Cardiac muscle cell (in vitro differentiated cells and primary cell): ENCODE measurements around the gene CKAP5. TPM values are rescaled to one million over a fixed set of nuclear protein-coding genes. Genes with fewer than 3 reads are reported as not detected.

Experiments used
- DNase-seq, 2 donors: peaks; one replicate each; pipeline versions ENCODE4 v3.0.0 to v3.0.0-alpha.2; 2010 to 2017; ENCODE audit warnings: low read depth in 1 of 2, low spot score in 1 of 2
- H3K27ac ChIP-seq: fragments of 200-600 bp; sonication (generic); 2 replicates; pipeline ENCODE4 v1.5.1; 2016
- H3K27me3 ChIP-seq: fragments of 200-600 bp; sonication (generic); 2 replicates; pipeline ENCODE4 v1.6.0; 2016; ENCODE audit warnings: control low read depth
- H3K36me3 ChIP-seq: fragments of 200-600 bp; sonication (generic); 2 replicates; pipeline ENCODE4 v1.5.1; 2016; ENCODE audit warnings: control low read depth
- H3K4me1 ChIP-seq: fragments of 200-600 bp; sonication (generic); 2 replicates; pipeline ENCODE4 v1.8.1; 2017; ENCODE audit warnings: low read depth, mild to moderate bottlenecking, mixed run types
- H3K4me3 ChIP-seq: fragments of 200-600 bp; sonication (generic); 2 replicates; pipeline ENCODE4 v1.5.1; 2016; ENCODE audit warnings: mild to moderate bottlenecking
- H3K9me3 ChIP-seq: fragments of 200-600 bp; sonication (generic); 2 replicates; pipeline ENCODE4 v1.5.1; 2017; ENCODE audit warnings: low read depth, mild to moderate bottlenecking, control low read depth
- polyA plus RNA-seq: library from polyadenylated mRNA; unstranded; fragments of >200 nt; fragmentation: Nextera tagmentation; extraction: Ambion mirVana; gene quantifications from 2 replicates; pipeline ENCODE4 v1.2.1, GENCODE V29; 2016
- total RNA-seq: library from RNA; depleted of rRNA; stranded (reverse); fragments of >200 nt; gene quantifications from 2 replicates; pipeline ENCODE4 v1.2.3, GENCODE V29; 2016
- TF ChIP-seq, protein P1 (sequence below): IDR thresholded peaks from 2 replicates; pipeline ENCODE4 v1.5.1; 2012; ENCODE audit warnings: low read depth, mild to moderate bottlenecking, low read length

Gene CKAP5
- total and polyA plus RNA-seq, 2 experiments from 2014 or later = 38.1 to 122 TPM

DNA sequence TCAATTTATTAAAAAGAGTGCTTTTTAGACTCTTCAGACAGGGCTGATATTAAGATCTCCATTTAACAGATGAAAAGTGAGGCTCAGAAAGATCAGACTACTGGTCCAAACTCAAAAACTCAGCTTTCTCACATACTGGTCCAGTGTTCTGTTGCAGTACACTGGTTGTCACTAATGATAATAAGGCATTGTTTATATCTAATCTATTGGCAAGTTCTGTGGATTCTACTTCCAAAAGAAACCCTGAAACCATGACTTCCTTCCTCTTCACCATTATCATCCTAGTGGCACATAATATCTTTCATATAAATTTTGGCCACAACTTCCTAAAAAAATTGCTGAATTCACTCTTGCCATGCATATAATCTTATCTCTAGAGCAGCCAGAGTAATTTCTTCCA lies 90.1 kb downstream of the CKAP5 start:
- peak in 1 of 2 donors; percentile 8 for DNase-seq
- H3K27me3 ChIP-seq = no peaks in the 10 kb centered on the region
- H3K4me3 ChIP-seq = no peak overlapping the region
- H3K36me3 ChIP-seq = peaks cover 84% of the 10 kb centered on the region
- H3K27ac ChIP-seq = no peak overlapping the region
- H3K4me1 ChIP-seq = no peaks in the 10 kb centered on the region
- H3K9me3 ChIP-seq = no peaks in the 10 kb centered on the region
- TF ChIP-seq, protein P1, sequence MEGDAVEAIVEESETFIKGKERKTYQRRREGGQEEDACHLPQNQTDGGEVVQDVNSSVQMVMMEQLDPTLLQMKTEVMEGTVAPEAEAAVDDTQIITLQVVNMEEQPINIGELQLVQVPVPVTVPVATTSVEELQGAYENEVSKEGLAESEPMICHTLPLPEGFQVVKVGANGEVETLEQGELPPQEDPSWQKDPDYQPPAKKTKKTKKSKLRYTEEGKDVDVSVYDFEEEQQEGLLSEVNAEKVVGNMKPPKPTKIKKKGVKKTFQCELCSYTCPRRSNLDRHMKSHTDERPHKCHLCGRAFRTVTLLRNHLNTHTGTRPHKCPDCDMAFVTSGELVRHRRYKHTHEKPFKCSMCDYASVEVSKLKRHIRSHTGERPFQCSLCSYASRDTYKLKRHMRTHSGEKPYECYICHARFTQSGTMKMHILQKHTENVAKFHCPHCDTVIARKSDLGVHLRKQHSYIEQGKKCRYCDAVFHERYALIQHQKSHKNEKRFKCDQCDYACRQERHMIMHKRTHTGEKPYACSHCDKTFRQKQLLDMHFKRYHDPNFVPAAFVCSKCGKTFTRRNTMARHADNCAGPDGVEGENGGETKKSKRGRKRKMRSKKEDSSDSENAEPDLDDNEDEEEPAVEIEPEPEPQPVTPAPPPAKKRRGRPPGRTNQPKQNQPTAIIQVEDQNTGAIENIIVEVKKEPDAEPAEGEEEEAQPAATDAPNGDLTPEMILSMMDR = no peak

DNA sequence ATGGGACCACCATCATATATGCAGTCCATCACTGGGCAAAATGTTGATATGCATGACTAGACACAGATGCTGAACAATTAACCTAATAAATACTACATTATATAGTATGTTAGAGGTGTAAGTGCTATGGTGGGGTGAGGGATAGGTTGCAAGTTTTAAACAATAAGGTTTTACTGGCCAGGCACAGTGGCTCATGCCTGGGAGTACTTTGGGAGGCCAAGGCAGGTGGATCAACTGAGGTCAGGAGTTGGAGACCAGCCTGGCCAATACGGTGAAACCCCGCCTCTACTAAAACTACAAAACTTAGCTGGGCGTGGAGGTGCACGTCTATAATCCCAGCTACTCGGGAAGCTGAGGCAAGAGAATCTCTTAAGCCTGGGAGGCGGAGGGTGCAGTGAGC lies 98.9 kb downstream of the CKAP5 start:
- H3K4me3 ChIP-seq = no peak overlapping the region
- H3K27ac ChIP-seq = no peak overlapping the region
- TF ChIP-seq, protein P1 = no peak
- DNase-seq = no peak
- H3K36me3 ChIP-seq = peaks cover 78% of the 10 kb centered on the region
- no peaks in the 10 kb centered on the region for H3K27me3 ChIP-seq
- no peaks in the 10 kb centered on the region for H3K4me1 ChIP-seq
- H3K9me3 ChIP-seq = no peaks in the 10 kb centered on the region

DNA sequence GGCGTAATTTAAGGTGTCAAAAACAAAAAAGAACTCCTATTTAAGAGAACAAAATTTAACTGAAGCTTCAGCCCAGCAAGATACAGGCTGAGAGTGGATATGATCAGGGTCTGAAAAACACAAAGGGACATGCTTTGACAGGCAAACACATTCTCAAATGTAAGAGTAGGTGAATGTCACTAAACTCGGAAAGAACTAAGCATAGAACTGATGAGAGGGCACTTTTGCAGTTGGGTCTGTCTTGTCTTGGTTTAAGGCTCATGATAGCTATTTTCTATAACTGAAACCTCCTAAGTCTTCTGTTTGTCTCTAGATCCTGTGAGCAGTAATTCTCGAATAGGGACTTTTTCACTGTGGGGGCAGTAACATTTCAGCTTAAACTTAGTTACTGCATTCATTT lies 100.1 kb downstream of the CKAP5 start:
- Histone ChIP-seq H3K27ac (no peak overlapping the region), H3K27me3 (no peaks in the 10 kb centered on the region), H3K4me3 (no peak overlapping the region), H3K36me3 (peaks cover 77% of the 10 kb centered on the region), H3K9me3 (no peaks in the 10 kb centered on the region), H3K4me1 (no peaks in the 10 kb centered on the region)
- TF ChIP-seq, protein P1 = no peak
- DNase-seq = no peak

DNA sequence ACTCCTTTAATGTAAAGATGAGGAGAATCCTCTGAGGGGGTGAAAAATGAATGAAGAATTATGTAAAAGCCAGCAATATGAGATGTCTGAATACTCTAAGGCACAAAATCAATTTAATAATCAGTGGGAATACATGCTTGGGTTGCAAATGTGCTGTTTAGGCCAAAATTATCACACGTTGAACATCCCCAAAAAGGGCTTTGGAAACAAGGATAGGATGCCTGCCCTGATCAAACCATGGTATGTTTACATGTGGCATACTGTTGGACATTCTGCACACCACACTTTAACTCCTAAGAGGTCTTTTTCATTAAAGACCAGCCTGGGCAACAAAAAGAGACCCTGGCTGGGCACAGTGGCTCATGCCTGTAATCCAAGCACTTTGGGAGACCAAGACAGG lies 100.8 kb downstream of the CKAP5 start:
- no peak for DNase-seq
- Histone ChIP-seq H3K4me3 (no peak overlapping the region), H3K27ac (no peak overlapping the region), H3K9me3 (no peaks in the 10 kb centered on the region), H3K4me1 (no peaks in the 10 kb centered on the region), H3K27me3 (no peaks in the 10 kb centered on the region), H3K36me3 (peaks cover 71% of the 10 kb centered on the region)
- TF ChIP-seq, protein P1 = no peak

DNA sequence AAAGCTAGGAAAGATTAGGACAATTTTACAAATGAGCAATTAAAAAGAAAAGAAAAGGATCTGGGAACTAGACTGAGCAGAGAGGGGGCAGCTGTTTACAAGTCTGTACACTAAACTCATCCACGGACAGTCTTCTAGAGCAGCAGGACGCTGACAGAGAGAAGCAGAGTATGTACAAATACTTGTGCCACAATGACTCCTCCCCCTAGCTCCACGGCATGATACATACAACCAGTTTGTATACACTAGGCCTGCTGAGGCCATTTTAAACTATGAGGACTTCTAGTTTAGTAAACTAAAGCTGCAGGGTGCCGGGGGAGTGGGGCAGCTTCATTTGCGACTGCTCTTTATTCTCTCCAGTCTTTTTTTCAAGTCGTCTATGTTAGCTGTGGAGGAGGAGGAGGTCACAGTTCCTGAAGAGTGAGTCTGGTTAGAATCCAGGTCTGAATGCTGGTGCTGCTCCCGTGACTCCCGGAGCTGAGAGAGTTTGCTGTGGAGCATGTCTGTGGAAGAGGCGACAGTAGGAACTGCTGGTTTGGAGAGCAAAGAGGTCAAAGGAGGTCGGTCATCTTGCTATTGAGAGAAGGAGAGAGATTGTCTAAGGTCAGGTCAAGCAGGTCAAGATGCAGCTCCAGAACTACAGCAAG lies 102.3 kb downstream of the CKAP5 start:
- Histone ChIP-seq H3K9me3 (no peaks in the 10 kb centered on the region), H3K4me1 (no peaks in the 10 kb centered on the region), H3K36me3 (peaks cover 62% of the 10 kb centered on the region), H3K27me3 (no peaks in the 10 kb centered on the region), H3K4me3 (no peak overlapping the region), H3K27ac (no peak overlapping the region)
- TF ChIP-seq, protein P1 = no peak
- DNase-seq = no peak

DNA sequence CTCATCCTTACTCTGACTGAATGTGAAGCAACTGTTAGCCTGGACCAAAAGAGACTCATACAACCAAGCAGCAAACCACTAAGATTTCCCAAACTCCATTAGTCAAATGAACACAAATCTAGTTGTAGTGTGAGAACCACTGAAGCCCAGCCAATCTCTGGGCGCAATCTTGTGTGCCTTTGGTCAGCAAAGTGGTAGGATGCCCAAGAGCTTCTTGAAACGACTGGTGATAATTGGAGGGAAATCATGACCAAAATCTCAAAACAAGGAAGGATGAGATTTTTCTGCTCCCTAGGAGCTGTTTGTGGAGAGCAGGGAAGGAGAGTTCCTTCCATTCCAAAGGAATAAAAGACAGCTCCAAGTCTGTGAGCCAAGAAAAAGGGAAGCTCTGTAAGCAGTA lies 103.0 kb downstream of the CKAP5 start:
- TF ChIP-seq, protein P1 = no peak
- H3K36me3 ChIP-seq = peaks cover 54% of the 10 kb centered on the region

More for the DNA sequence above, 103.0 kb downstream of the CKAP5 start:
- no peaks in the 10 kb centered on the region for H3K4me1 ChIP-seq
- H3K4me3 ChIP-seq = no peak overlapping the region
- no peaks in the 10 kb centered on the region for H3K27me3 ChIP-seq
- no peak for DNase-seq
- no peaks in the 10 kb centered on the region for H3K9me3 ChIP-seq
- H3K27ac ChIP-seq = no peak overlapping the region
